ENCODE data around the gene SLC7A5. TPM values are rescaled to one million over a fixed set of nuclear protein-coding genes. Genes with fewer than 3 reads are reported as not detected.
"Not testable (repeated sequence)": the region's sequence is repeated elsewhere in the genome, so short reads cannot be mapped to it uniquely, and the experiment has no call there.

SLC7A5 gene
- total and polyA plus RNA-seq, 2 experiments from 2014 or later = 69.9 to 79.0 TPM

- H3K27ac ChIP-seq = no peak overlapping the region
- no peaks in the 10 kb centered on the region for H3K9me3 ChIP-seq (ENCODE audit: low read depth)
- H3F3A ChIP-seq (ENCODE audit: insufficient read depth) = no peaks in the 10 kb centered on the region
- H3K9ac ChIP-seq = no peak overlapping the region
- peaks cover 20% of the 10 kb centered on the region; the same call in 1 of the 2 replicates for H3K27me3 ChIP-seq (replicated peaks; ENCODE audit: insufficient read depth)
- no peak overlapping the region for H2AFZ ChIP-seq
- no peaks in the 10 kb centered on the region for H4K20me1 ChIP-seq (ENCODE audit: insufficient read depth)
- H3K4me2 ChIP-seq (ENCODE audit: unreplicated experiment) = no peak overlapping the region
- H3K4me3 ChIP-seq = no peak overlapping the region
- no peaks in the 10 kb centered on the region for H3K36me3 ChIP-seq (ENCODE audit: low read depth)
- 50 to 57% methylated on average over 5 of the region's 5 CpGs for WGBS, 2 experiments (ENCODE audit: low coverage in 1 of 2, low lambda C conversion rate in 2 of 2, missing lambda C conversion rate in 2 of 2)
- TF ChIP-seq EZH2 (IDR thresholded peaks at IDR 0.05; ENCODE audit: insufficient read depth, poor library complexity, severe bottlenecking) (no peak), EZH2phosphoT487 (IDR thresholded peaks at IDR 0.05; ENCODE audit: insufficient read depth, low read depth) (no peak)
- H3K4me1 ChIP-seq (ENCODE audit: insufficient read depth) = no peaks in the 10 kb centered on the region
- H3K9me2 ChIP-seq (ENCODE audit: insufficient read depth) = no peaks in the 10 kb centered on the region
- DNase-seq = no peak
- in situ Hi-C loops (cut with MboI) = no loop called here
- no peaks in the 10 kb centered on the region for H3K79me2 ChIP-seq (ENCODE audit: insufficient read depth)
These were observed 53.7 kb downstream of the SLC7A5 start for GRCh38 chr16:87815567-87815966.

- Histone ChIP-seq H3K4me2 (ENCODE audit: unreplicated experiment) (no peak overlapping the region), H3K79me2 (ENCODE audit: insufficient read depth) (no peaks in the 10 kb centered on the region), H3K27ac (no peak overlapping the region), H3K4me3 (no peak overlapping the region), H3K9me3 (ENCODE audit: low read depth) (no peaks in the 10 kb centered on the region), H3K27me3 (replicated peaks; ENCODE audit: insufficient read depth) (peaks cover 20% of the 10 kb centered on the region; the same call in 1 of the 2 replicates), H3K9me2 (ENCODE audit: insufficient read depth) (no peaks in the 10 kb centered on the region), H3K4me1 (ENCODE audit: insufficient read depth) (peaks cover 7% of the 10 kb centered on the region), H3F3A (ENCODE audit: insufficient read depth) (peaks cover 4% of the 10 kb centered on the region; the same call in 1 of the 2 replicates), H2AFZ (no peak overlapping the region), H4K20me1 (ENCODE audit: insufficient read depth) (no peaks in the 10 kb centered on the region), H3K9ac (no peak overlapping the region), H3K36me3 (ENCODE audit: low read depth) (no peaks in the 10 kb centered on the region)
- TF ChIP-seq EZH2phosphoT487 (IDR thresholded peaks at IDR 0.05; ENCODE audit: insufficient read depth, low read depth) (no peak), EZH2 (IDR thresholded peaks at IDR 0.05; ENCODE audit: insufficient read depth, poor library complexity, severe bottlenecking) (no peak)
- 35 to 40% methylated on average over 10 of the region's 10 CpGs for WGBS, 2 experiments (ENCODE audit: low coverage in 1 of 2, low lambda C conversion rate in 2 of 2, missing lambda C conversion rate in 2 of 2)
- in situ Hi-C loops (cut with MboI) = no loop called here
- DNase-seq = no peak
These were observed 57.1 kb downstream of the SLC7A5 start for GRCh38 chr16:87812200-87812656.

DNA sequence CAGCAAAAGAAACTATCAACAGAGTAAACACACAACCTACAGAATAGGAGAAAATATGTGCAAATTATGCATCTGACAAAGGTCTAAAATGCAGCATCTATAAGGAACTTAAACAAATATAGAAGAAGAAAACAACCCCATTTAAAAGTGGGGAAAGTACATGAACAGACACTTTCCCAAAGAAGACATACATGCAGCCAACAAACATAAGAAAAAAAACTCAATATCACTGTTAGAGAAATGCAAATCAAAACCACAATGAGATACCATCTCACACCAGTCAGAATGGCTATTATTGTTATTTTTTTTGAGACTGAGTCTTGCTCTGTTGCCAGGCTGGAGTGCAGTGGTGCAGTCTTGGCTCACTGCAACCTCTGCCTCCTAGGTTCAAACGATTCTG is 57.9 kb downstream of the SLC7A5 start:
- DNase-seq; H3K27ac ChIP-seq; H3K79me2 ChIP-seq (ENCODE audit: insufficient read depth); H3F3A ChIP-seq (ENCODE audit: insufficient read depth); H3K4me3 ChIP-seq; H3K36me3 ChIP-seq (ENCODE audit: low read depth); in situ Hi-C loops (cut with MboI); H3K9ac ChIP-seq; H3K9me3 ChIP-seq (ENCODE audit: low read depth); H3K9me2 ChIP-seq (ENCODE audit: insufficient read depth); H2AFZ ChIP-seq; H4K20me1 ChIP-seq (ENCODE audit: insufficient read depth); H3K4me2 ChIP-seq (ENCODE audit: unreplicated experiment): not testable (repeated sequence)
- Histone ChIP-seq H3K4me1 (ENCODE audit: insufficient read depth) (peaks cover 12% of the 10 kb centered on the region), H3K27me3 (replicated peaks; ENCODE audit: insufficient read depth) (peaks cover 20% of the 10 kb centered on the region; the same call in 1 of the 2 replicates)
- WGBS, 2 experiments (ENCODE audit: low coverage in 1 of 2, low lambda C conversion rate in 2 of 2, missing lambda C conversion rate in 2 of 2) = 80 to 82% methylated on average over 1 of the region's 1 CpG

DNA sequence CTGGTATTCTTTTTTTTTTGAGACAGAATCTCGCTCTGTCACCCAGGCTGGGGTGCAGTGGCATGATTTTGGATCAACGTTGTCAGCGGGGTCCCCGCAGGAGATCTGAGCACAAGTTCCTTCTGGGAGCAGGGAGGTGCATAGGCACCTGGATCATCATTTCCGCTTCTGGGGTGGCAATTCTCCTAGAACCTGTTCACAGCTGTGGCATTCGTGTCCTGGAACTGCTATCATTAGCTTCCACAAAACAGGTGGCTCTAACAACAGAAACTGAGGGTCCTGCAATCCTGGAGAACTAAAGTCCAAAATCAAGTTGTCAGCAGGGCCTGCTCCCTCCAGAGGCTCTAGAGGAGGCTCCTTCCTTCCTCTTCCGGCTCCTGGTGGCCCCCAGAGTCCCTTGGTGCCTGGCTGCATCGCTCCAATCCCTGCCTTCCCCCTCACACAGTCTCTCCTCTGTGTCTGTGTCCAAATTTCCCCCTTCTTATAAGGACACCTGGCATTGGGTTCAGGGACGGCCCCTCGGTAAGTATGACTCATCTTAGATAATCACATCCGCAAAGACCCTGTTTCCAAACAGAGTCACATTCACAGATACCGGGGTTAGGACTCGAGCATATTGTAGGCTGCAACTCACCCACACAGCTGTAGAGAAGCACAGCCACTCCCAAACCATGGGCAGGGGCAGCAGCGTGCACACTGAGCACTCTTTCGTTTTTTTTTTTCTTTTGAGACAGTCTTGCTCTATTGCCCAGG is 60.0 kb downstream of the SLC7A5 start:
- no peak for TF ChIP-seq EZH2phosphoT487 (IDR thresholded peaks at IDR 0.05; ENCODE audit: insufficient read depth, low read depth)
- no peak for TF ChIP-seq EZH2 (IDR thresholded peaks at IDR 0.05; ENCODE audit: insufficient read depth, poor library complexity, severe bottlenecking)
- no peaks in the 10 kb centered on the region for H4K20me1 ChIP-seq (ENCODE audit: insufficient read depth)
- in situ Hi-C loops (cut with MboI) = no loop called here
- H3K27ac ChIP-seq = no peak overlapping the region
- no peaks in the 10 kb centered on the region for H3K36me3 ChIP-seq (ENCODE audit: low read depth)
- 76 to 77% methylated on average over 15 of the region's 15 CpGs for WGBS, 2 experiments (ENCODE audit: low coverage in 1 of 2, low lambda C conversion rate in 2 of 2, missing lambda C conversion rate in 2 of 2)
- H3K4me3 ChIP-seq = no peak overlapping the region
- H2AFZ ChIP-seq = no peak overlapping the region
- peaks cover 21% of the 10 kb centered on the region for H3K4me1 ChIP-seq (ENCODE audit: insufficient read depth)
- H3K4me2 ChIP-seq (ENCODE audit: unreplicated experiment) = no peak overlapping the region
- H3K9me3 ChIP-seq (ENCODE audit: low read depth) = no peaks in the 10 kb centered on the region
- H3K27me3 ChIP-seq (replicated peaks; ENCODE audit: insufficient read depth) = peaks cover 20% of the 10 kb centered on the region; the same call in 1 of the 2 replicates
- peaks cover 7% of the 10 kb centered on the region; the same call in 1 of the 2 replicates for H3F3A ChIP-seq (ENCODE audit: insufficient read depth)
- no peak for DNase-seq
- no peak overlapping the region for H3K9ac ChIP-seq
- H3K9me2 ChIP-seq (ENCODE audit: insufficient read depth) = no peaks in the 10 kb centered on the region
- H3K79me2 ChIP-seq (ENCODE audit: insufficient read depth) = no peaks in the 10 kb centered on the region
